HepG2 (cell line): ENCODE measurements around the gene SLC8A2. TPM values are rescaled to one million over a fixed set of nuclear protein-coding genes. Genes with fewer than 3 reads are reported as not detected.

ENCODE experiments used
- ATAC-seq: fragments of 200-7000 bp; cut with Tn5 transposase; 3 replicates; pipeline ENCODE4 v1.9.1; 2020; ENCODE audit warnings: mild to moderate bottlenecking, moderate library complexity
- BruUV-seq: library from RNA; stranded (reverse); fragments of 400-500 nt; replicated peaks from 2 replicates; lab custom pipeline; 2021; lab: Mats Ljungman, UMichigan
- CTCF ChIA-PET: fragments of 300-600 bp; formaldehyde crosslinking; extraction: SDS; loops from one replicate; lab custom pipeline; 2021; ENCODE audit warnings: low total read pairs, inconsistent platforms, low intra/inter-chr PET ratio; lab: Yijun Ruan, JAX
- POLR2A ChIA-PET: fragments of 350-600 bp; sonication (Branson Sonifier 250); formaldehyde crosslinking; loops from one replicate; lab custom pipeline; 2020; ENCODE audit warnings: antibody characterized with exemption, inconsistent platforms; lab: Yijun Ruan, JAX
- DNase-seq: peaks from one replicate; pipeline ENCODE4 v3.0.0-alpha.2; 2015; ENCODE audit warnings: low spot score
- FAIRE-seq: peaks from 3 replicates; lab custom pipeline; 2011; peaks lifted over from hg19 to GRCh38; lab: Jason Lieb, UNC
- H2AFZ ChIP-seq: one replicate; pipeline ENCODE4 v1.6.1; 2011; ENCODE audit warnings: low read length, inconsistent platforms
- H3K27ac ChIP-seq: fragments of 300-600 bp; 3 replicates; pipeline ENCODE4 v1.8.0; 2011; ENCODE audit warnings: mixed run types, mild to moderate bottlenecking, mixed read lengths, low read length, inconsistent platforms; ENCODE audit not compliant: insufficient read depth; ENCODE audit errors: extremely low read length
- H3K27me3 ChIP-seq, 2 experiments: fragments of 200-600 bp in 1 of 2; 2 replicates in 1 of 2; 3 replicates in 1 of 2; pipeline versions ENCODE4 v1.6.0 to v1.8.0; 2011; ENCODE audit warnings: low read length in 2 of 2, mild to moderate bottlenecking in 2 of 2, moderate library complexity in 2 of 2, inconsistent platforms in 1 of 2; ENCODE audit not compliant: insufficient read depth in 2 of 2, control insufficient read depth in 1 of 2
- H3K36me3 ChIP-seq, 2 experiments: fragments of 200-600 bp in 1 of 2; replicated peaks in 1 of 2; 2 replicates in 1 of 2; 3 replicates in 1 of 2; pipeline versions ENCODE4 v1.5.1 to v1.8.0; 2011; ENCODE audit warnings: low read length in 2 of 2, inconsistent platforms in 1 of 2; ENCODE audit not compliant: insufficient read depth in 2 of 2, control insufficient read depth in 1 of 2
- H3K4me1 ChIP-seq: 2 replicates; pipeline ENCODE4 v1.5.1; 2012; ENCODE audit warnings: low read length, inconsistent platforms; ENCODE audit not compliant: insufficient read depth
- H3K4me2 ChIP-seq: 2 replicates; pipeline ENCODE4 v1.6.0; 2011; ENCODE audit warnings: low read depth, low read length, inconsistent platforms
- H3K4me3 ChIP-seq, 3 experiments: fragments of 200-600 bp in 1 of 3; sonication (generic), shearing (Covaris generic) in 1 of 3; replicated peaks in 1 of 3; 2 replicates each; pipeline ENCODE4 v1.5.1; 2011 to 2016; ENCODE audit warnings: low read length in 3 of 3, inconsistent platforms in 2 of 3, low read depth in 2 of 3, mild to moderate bottlenecking in 2 of 3, control low read depth in 1 of 3, mixed read lengths in 1 of 3; ENCODE audit not compliant: insufficient read depth in 1 of 3
- H3K79me2 ChIP-seq: one replicate; pipeline ENCODE4 v1.6.1; 2011; ENCODE audit warnings: low read length, inconsistent platforms; ENCODE audit not compliant: insufficient read depth
- H3K9ac ChIP-seq: 2 replicates; pipeline ENCODE4 v1.6.0; 2011; ENCODE audit warnings: mild to moderate bottlenecking, low read depth, low read length, inconsistent platforms; ENCODE audit not compliant: insufficient read depth
- H3K9me3 ChIP-seq: 2 replicates; pipeline ENCODE4 v1.5.1; 2012; ENCODE audit warnings: mild to moderate bottlenecking, low read length
- H4K20me1 ChIP-seq: 2 replicates; pipeline ENCODE4 v1.6.0; 2011; ENCODE audit warnings: inconsistent platforms, mild to moderate bottlenecking, low read length, moderate library complexity; ENCODE audit not compliant: insufficient read depth
- ATF1 ChIP-seq: IDR thresholded peaks from 2 replicates; pipeline ENCODE4 v1.6.1; 2016; ENCODE audit warnings: mild to moderate bottlenecking, control low read depth
- GABPB1 ChIP-seq: IDR thresholded peaks from 2 replicates; pipeline ENCODE4 v1.6.1; 2016; ENCODE audit warnings: mild to moderate bottlenecking, missing genetic modification reagents, moderate library complexity, missing compliant biosample characterization
- HNF4G ChIP-seq, 2 experiments: sonication (generic) in 1 of 2; formaldehyde crosslinking in 1 of 2; IDR thresholded peaks; 2 replicates each; pipeline versions ENCODE4 v1.4.0 to v1.6.1; 2011 to 2020; ENCODE audit warnings: borderline replicate concordance in 2 of 2, low read depth in 2 of 2, mild to moderate bottlenecking in 2 of 2, low read length in 1 of 2, missing genetic modification reagents in 1 of 2, moderate library complexity in 1 of 2
- HOXA9 ChIP-seq: sonication (generic); formaldehyde crosslinking; IDR thresholded peaks from 2 replicates; pipeline ENCODE4 v1.8.1; 2022; ENCODE audit warnings: missing genetic modification reagents, mild to moderate bottlenecking, moderate library complexity, borderline replicate concordance
- MEF2D ChIP-seq: sonication (generic); formaldehyde crosslinking; IDR thresholded peaks from 2 replicates; pipeline ENCODE4 v1.5.1; 2020; ENCODE audit warnings: mild to moderate bottlenecking, missing genetic modification reagents
- NBN ChIP-seq: fragments of 450-650 bp; conservative IDR thresholded peaks from 2 replicates; pipeline ENCODE4 v1.6.1; 2017
- SIN3B ChIP-seq: fragments of 150-350 bp; IDR thresholded peaks from 2 replicates; pipeline ENCODE4 v1.6.1; 2014; ENCODE audit warnings: low read length
- SRSF4 ChIP-seq: fragments of 200-400 bp; formaldehyde crosslinking; IDR thresholded peaks from one replicate; pipeline ENCODE4 v1.6.1; 2018; ENCODE audit warnings: mild to moderate bottlenecking, low read depth, low read length, moderate library complexity; ENCODE audit not compliant: poor library complexity, severe bottlenecking
- TBL1XR1 ChIP-seq: fragments of 150-350 bp; IDR thresholded peaks from 2 replicates; pipeline ENCODE4 v1.6.1; 2014; ENCODE audit warnings: borderline replicate concordance, low read length; ENCODE audit not compliant: partially characterized antibody
- ZNF274 ChIP-seq: sonication (generic); formaldehyde crosslinking; IDR thresholded peaks from 2 replicates; pipeline ENCODE4 v1.5.1; 2020; ENCODE audit warnings: mild to moderate bottlenecking, missing genetic modification reagents
- ZNF282 ChIP-seq: fragments of 450-650 bp; IDR thresholded peaks from 2 replicates; pipeline ENCODE4 v1.6.1; 2018; ENCODE audit not compliant: partially characterized antibody
- ZNF564 ChIP-seq: sonication (generic); formaldehyde crosslinking; IDR thresholded peaks from 2 replicates; pipeline ENCODE4 v1.8.1; 2023; ENCODE audit warnings: mild to moderate bottlenecking, missing genetic modification reagents
- ZNF770 ChIP-seq: sonication (generic); formaldehyde crosslinking; IDR thresholded peaks from 2 replicates; pipeline ENCODE4 v1.5.0; 2020; ENCODE audit warnings: mild to moderate bottlenecking, missing genetic modification reagents
- ZNF773 ChIP-seq: sonication (generic); formaldehyde crosslinking; IDR thresholded peaks from 2 replicates; pipeline ENCODE4 v1.4.0; 2020; ENCODE audit warnings: missing genetic modification reagents, borderline replicate concordance
- ZNF781 ChIP-seq: sonication (generic); formaldehyde crosslinking; IDR thresholded peaks from 2 replicates; pipeline ENCODE4 v1.5.1; 2020; ENCODE audit warnings: borderline replicate concordance, mild to moderate bottlenecking, missing genetic modification reagents; ENCODE audit errors: not compliant biosample characterization
- ZSCAN9 ChIP-seq: IDR thresholded peaks from 2 replicates; pipeline ENCODE4 v1.6.1; 2016; ENCODE audit warnings: borderline replicate concordance
- ZZZ3 ChIP-seq: sonication (generic); formaldehyde crosslinking; IDR thresholded peaks from 2 replicates; pipeline ENCODE4 v1.4.0; 2020; ENCODE audit warnings: missing genetic modification reagents, mild to moderate bottlenecking, borderline replicate concordance
- WGBS: methylation state at CpG from one replicate; pipeline ENCODE4 v1.1.6; 2017; ENCODE audit warnings: low lambda C conversion rate; 5-methylcytosine and 5-hydroxymethylcytosine counted together
- in situ Hi-C: cut with HindIII; loops from 2 replicates; pipeline ENCODE4 v1.10.0; 2017; ENCODE audit warnings: low pct_unique_long_range_greater_than_20kb; ENCODE audit not compliant: extremely low pct_ligation_motif_present
- intact Hi-C: fragments of 100-400 bp; cut with micrococcal nuclease; formaldehyde crosslinking; loops from one replicate; pipeline ENCODE4 v1.10.0; 2022; ENCODE audit not compliant: unreplicated experiment
- polyA plus RNA-seq, 8 experiments: library from polyadenylated mRNA; depleted of rRNA in 3 of 8; stranded (reverse) in 7 of 8; unstranded in 1 of 8; fragments of >200 nt; fragmentation: Illumina TruSeq in 4 of 8; extraction: Trizol in 4 of 8; gene quantifications; 2 replicates each; pipeline versions ENCODE4 v1.2.1 to v1.2.3, GENCODE V29; 2011 to 2016; ENCODE audit warnings: low read depth in 4 of 8, missing spikeins in 1 of 8, mixed read lengths in 1 of 8; ENCODE audit not compliant: insufficient read depth in 1 of 8
- total RNA-seq, 5 experiments: library from RNA; depleted of rRNA; stranded (reverse); fragments of >200 nt; fragmentation: Illumina TruSeq; extraction: Trizol; gene quantifications; 2 replicates each; pipeline ENCODE4 v1.2.3, GENCODE V29; 2016; ENCODE audit warnings: low read depth in 1 of 5

SLC8A2 gene
- total and polyA plus RNA-seq, 2 of the 13 experiments (the other 11 are each of a cell fraction or from before 2014, with no cell fraction given) = 0.02 TPM; not detected in 1

- CTCF ChIA-PET = no interaction called here
- Histone ChIP-seq H4K20me1 (no peaks in the 10 kb centered on the region), H3K36me3 (no peaks in the 10 kb centered on the region), H2AFZ (no peak overlapping the region), H3K4me1 (peaks cover 18% of the 10 kb centered on the region; the same call in 1 of the 2 replicates), H3K27ac (no peak overlapping the region), H3K27me3 (peaks cover 0 to 23% of the 10 kb centered on the region in 2 experiments; a peak in 3 of 5 replicates), H3K4me2 (no peak overlapping the region), H3K4me3 (no peak overlapping the region), H3K9ac (no peak overlapping the region), H3K9me3 (no peaks in the 10 kb centered on the region), H3K79me2 (no peaks in the 10 kb centered on the region)
- in situ Hi-C loops = no loop called here
- no TSS peak for BruUV-seq
- FAIRE-seq (no peak), DNase-seq (no peak), ATAC-seq (no peak)
- intact Hi-C loops = no loop called here
- no peak for TF ChIP-seq ZNF770
- no peak for TF ChIP-seq TBL1XR1
- no peak for TF ChIP-seq ATF1
- TF ChIP-seq ZNF781 (CRISPR knock-in tag) = no peak
- TF ChIP-seq SRSF4 = no peak
- TF ChIP-seq MEF2D = no peak
- TF ChIP-seq NBN = no peak
- no peak for TF ChIP-seq ZNF564 (CRISPR knock-in tag)
- no peak for TF ChIP-seq ZSCAN9
- TF ChIP-seq GABPB1 (CRISPR knock-in tag) = no peak
- TF ChIP-seq ZZZ3 (CRISPR knock-in tag) = no peak
- TF ChIP-seq HNF4G (IDR thresholded peaks at IDR 0.05; ENCODE audit: borderline replicate concordance, low read depth, low read length) = no peak
- no peak for TF ChIP-seq HNF4G (CRISPR knock-in tag; IDR thresholded peaks at IDR 0.05; ENCODE audit: borderline replicate concordance, low read depth)
- TF ChIP-seq SIN3B = no peak
- no peak for TF ChIP-seq ZNF282
- TF ChIP-seq ZNF773 = no peak
- TF ChIP-seq ZNF274 = no peak
- no peak for TF ChIP-seq HOXA9 (CRISPR knock-in tag)
- WGBS = 22% methylated on average over 7 of the region's 7 CpGs
- POLR2A ChIA-PET = no interaction called here
These were observed 21.2 kb downstream of the SLC8A2 start for GRCh38 chr19:47450478-47450877.
